Adrenal gland (tissue), 5 donors: Measurements from ENCODE around the gene MRPL10.

Source experiments
- POLR2A ChIP-seq, 2 donors: fragments of 450-650 bp; IDR thresholded peaks; one replicate each; pipeline ENCODE4 v1.6.1; 2017; ENCODE audit warnings: antibody characterized with exemption in 2 of 2, mild to moderate bottlenecking in 2 of 2, moderate library complexity in 1 of 2
- TF ChIP-seq, protein P1 (sequence below), 6 experiments: fragments of 450-650 bp in 4 of 6; fragments of 200-600 bp in 2 of 6; sonication (generic) in 1 of 6; IDR thresholded peaks; 1 replicate in 5 of 6; 2 replicates in 1 of 6; pipeline versions ENCODE4 v1.5.1 to v1.8.0; 2016 to 2021; ENCODE audit warnings: antibody characterized with exemption in 6 of 6, mild to moderate bottlenecking in 2 of 6, moderate library complexity in 1 of 6
- donor health status: DM: no; HTN: no; CAD: no.

GRCh38 chr17:47810901-47811635 lies 20.3 kb downstream of the MRPL10 start:
- TF ChIP-seq POLR2A (IDR thresholded peaks at IDR 0.05): no peak
- TF ChIP-seq, protein P1, sequence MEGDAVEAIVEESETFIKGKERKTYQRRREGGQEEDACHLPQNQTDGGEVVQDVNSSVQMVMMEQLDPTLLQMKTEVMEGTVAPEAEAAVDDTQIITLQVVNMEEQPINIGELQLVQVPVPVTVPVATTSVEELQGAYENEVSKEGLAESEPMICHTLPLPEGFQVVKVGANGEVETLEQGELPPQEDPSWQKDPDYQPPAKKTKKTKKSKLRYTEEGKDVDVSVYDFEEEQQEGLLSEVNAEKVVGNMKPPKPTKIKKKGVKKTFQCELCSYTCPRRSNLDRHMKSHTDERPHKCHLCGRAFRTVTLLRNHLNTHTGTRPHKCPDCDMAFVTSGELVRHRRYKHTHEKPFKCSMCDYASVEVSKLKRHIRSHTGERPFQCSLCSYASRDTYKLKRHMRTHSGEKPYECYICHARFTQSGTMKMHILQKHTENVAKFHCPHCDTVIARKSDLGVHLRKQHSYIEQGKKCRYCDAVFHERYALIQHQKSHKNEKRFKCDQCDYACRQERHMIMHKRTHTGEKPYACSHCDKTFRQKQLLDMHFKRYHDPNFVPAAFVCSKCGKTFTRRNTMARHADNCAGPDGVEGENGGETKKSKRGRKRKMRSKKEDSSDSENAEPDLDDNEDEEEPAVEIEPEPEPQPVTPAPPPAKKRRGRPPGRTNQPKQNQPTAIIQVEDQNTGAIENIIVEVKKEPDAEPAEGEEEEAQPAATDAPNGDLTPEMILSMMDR (IDR thresholded peaks at IDR 0.05): no peak
